GM23248 (cell line): ENCODE results near the gene ADGRL1.
"Not testable (repeated sequence)": the region's sequence is repeated elsewhere in the genome, so short reads cannot be mapped to it uniquely, and the experiment has no call there.

Experiments
- EZH2 ChIP-seq: fragments of 200-600 bp; sonication (generic); IDR thresholded peaks from 2 replicates; pipeline ENCODE4 v1.6.1; 2018; ENCODE audit warnings: antibody characterized with exemption, mild to moderate bottlenecking; ENCODE audit not compliant: insufficient read depth, poor library complexity, severe bottlenecking
- EZH2phosphoT487 ChIP-seq: fragments of 200-600 bp; sonication (generic); IDR thresholded peaks from 2 replicates; pipeline ENCODE4 v1.6.1; 2018; ENCODE audit warnings: antibody characterized with exemption, moderate library complexity, mild to moderate bottlenecking, low read depth; ENCODE audit not compliant: insufficient read depth

DNA sequence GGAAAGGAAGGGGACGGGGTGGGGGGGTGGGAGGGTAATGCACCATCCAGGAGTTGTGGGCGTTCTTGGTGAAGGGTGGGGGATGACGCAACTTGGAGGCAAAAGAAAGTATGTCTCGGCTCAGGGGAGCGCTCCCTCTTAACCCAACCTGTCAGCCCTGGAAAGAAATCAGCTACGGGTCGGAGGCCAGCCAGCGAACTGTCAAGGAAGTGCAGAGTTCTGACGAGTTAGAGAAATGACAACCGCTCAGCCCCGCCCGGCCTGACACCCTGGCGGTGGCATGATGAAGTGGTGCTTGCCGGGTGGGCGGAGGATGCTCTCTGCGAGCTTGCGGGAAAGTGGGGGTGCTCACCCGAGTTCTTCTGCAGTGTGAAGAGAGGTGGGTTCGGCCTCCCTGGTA lies 15.4 kb upstream of the ADGRL1 start:
- not testable (repeated sequence) for TF ChIP-seq EZH2, EZH2phosphoT487
